Skeletal muscle cell (primary cell): Measurements from ENCODE around the gene MSX2.

Experiments used
- DNase-seq: peaks from one replicate; pipeline ENCODE4 v3.0.0-alpha.2; 2010; ENCODE audit warnings: low read depth
- H3K4me3 ChIP-seq: 2 replicates; pipeline ENCODE4 v1.5.1; 2011; ENCODE audit warnings: low read depth, mild to moderate bottlenecking, control low read depth, low read length, moderate library complexity

MSX2 gene

GRCh38 chr5:174731214-174732035 is 7.0 kb downstream of the MSX2 start:
- no peak for DNase-seq
- H3K4me3 ChIP-seq: no peak overlapping the region

GRCh38 chr5:174732036-174733020 is 7.9 kb downstream of the MSX2 start:
- no peak overlapping the region for H3K4me3 ChIP-seq

GRCh38 chr5:174733091-174733690 is 8.8 kb downstream of the MSX2 start:
- H3K4me3 ChIP-seq: no peak overlapping the region
- no peak for DNase-seq

More at GRCh38 chr5:174732036-174733020, 7.9 kb downstream of the MSX2 start:
- no peak for DNase-seq

- DNase-seq: no peak
- no peak overlapping the region for H3K4me3 ChIP-seq
These were observed 9.5 kb downstream of the MSX2 start for GRCh38 chr5:174733836-174734235.

- no peak for DNase-seq
- H3K4me3 ChIP-seq: no peak overlapping the region
These were observed 10.5 kb downstream of the MSX2 start for GRCh38 chr5:174734571-174735497.

GRCh38 chr5:174735498-174736330 is 11.3 kb downstream of the MSX2 start:
- H3K4me3 ChIP-seq: no peak overlapping the region
- no peak for DNase-seq

- peak; percentile 2 for DNase-seq
- no peak overlapping the region for H3K4me3 ChIP-seq
These were observed 11.9 kb downstream of the MSX2 start for GRCh38 chr5:174736331-174736721.

- H3K4me3 ChIP-seq: no peak overlapping the region
- DNase-seq: no peak
These were observed 12.4 kb downstream of the MSX2 start for GRCh38 chr5:174736777-174737176.

- no peak for DNase-seq
- H3K4me3 ChIP-seq: no peak overlapping the region
These were observed 12.9 kb downstream of the MSX2 start for GRCh38 chr5:174737330-174737729.

- no peak for DNase-seq
- H3K4me3 ChIP-seq: no peak overlapping the region
These were observed 17.0 kb downstream of the MSX2 start for GRCh38 chr5:174741352-174741751.

GRCh38 chr5:174744896-174745295 is 20.5 kb downstream of the MSX2 start:
- no peak for DNase-seq
- H3K4me3 ChIP-seq: no peak overlapping the region

GRCh38 chr5:174745590-174746103 is 21.3 kb downstream of the MSX2 start:
- DNase-seq: no peak
- H3K4me3 ChIP-seq: no peak overlapping the region

GRCh38 chr5:174750711-174751110 is 26.3 kb downstream of the MSX2 start:
- H3K4me3 ChIP-seq: no peak overlapping the region

GRCh38 chr5:174751154-174752000 is 27.0 kb downstream of the MSX2 start:
- DNase-seq: no peak
- peak overlapping the region; percentile 33 for H3K4me3 ChIP-seq

More at GRCh38 chr5:174750711-174751110, 26.3 kb downstream of the MSX2 start:
- DNase-seq: no peak

- no peak for DNase-seq
- H3K4me3 ChIP-seq: no peak overlapping the region
These were observed 27.7 kb downstream of the MSX2 start for GRCh38 chr5:174752121-174752520.

- H3K4me3 ChIP-seq: no peak overlapping the region
- DNase-seq: no peak
These were observed 30.7 kb downstream of the MSX2 start for GRCh38 chr5:174755106-174755505.

GRCh38 chr5:174759091-174759490 is 34.7 kb downstream of the MSX2 start:
- H3K4me3 ChIP-seq: no peak overlapping the region
- DNase-seq: no peak
